ENCODE data around the gene ACER2. TPM values are rescaled to one million over a fixed set of nuclear protein-coding genes. Genes with fewer than 3 reads are reported as not detected.

The ACER2 gene
- total and polyA plus RNA-seq, 2 of the 4 experiments (the other 2 are of a cell fraction) = 0.84 to 1.6 TPM

GRCh38 chr9:19441730-19442129, 32.9 kb downstream of the ACER2 start:
- no peak overlapping the region for H4K5ac ChIP-seq (ENCODE audit: low read depth, low read length)
- H2AFZ ChIP-seq (replicated peaks; ENCODE audit: low read length, poor library complexity) = no peak overlapping the region
- no peaks in the 10 kb centered on the region for H4K20me1 ChIP-seq (ENCODE audit: insufficient read depth, low read length)
- no peak overlapping the region for H2BK5ac ChIP-seq (ENCODE audit: low read depth, low read length, poor library complexity, severe bottlenecking)
- no peaks in the 10 kb centered on the region for H3K27me3 ChIP-seq (ENCODE audit: control insufficient read depth, insufficient read depth, low read length)
- no peak overlapping the region for H3K4me2 ChIP-seq (ENCODE audit: low read depth, low read length)
- no peak overlapping the region for H3K14ac ChIP-seq (replicated peaks; ENCODE audit: low read depth, low read length)
- H3K9ac ChIP-seq (ENCODE audit: low read depth, low read length) = no peak overlapping the region
- no peak overlapping the region for H3K23ac ChIP-seq (ENCODE audit: low read depth, low read length)
- H2BK120ac ChIP-seq (ENCODE audit: low read depth, low read length) = no peak overlapping the region
- TF ChIP-seq ELK1 (IDR thresholded peaks at IDR 0.05; ENCODE audit: borderline replicate concordance, low read depth, low read length) = no peak
- TF ChIP-seq MAFK (IDR thresholded peaks at IDR 0.05; ENCODE audit: low read depth, low read length) = no peak
- TF ChIP-seq FOS (IDR thresholded peaks at IDR 0.05; ENCODE audit: low read depth, low read length) = no peak
- TF ChIP-seq CEBPB (IDR thresholded peaks at IDR 0.05; ENCODE audit: low read depth, low read length) = no peak
- no peak for TF ChIP-seq MXI1 (IDR thresholded peaks at IDR 0.05; ENCODE audit: borderline replicate concordance, low read depth, low read length)
- TF ChIP-seq SMC3 (IDR thresholded peaks at IDR 0.05; ENCODE audit: low read depth, low read length) = no peak
- no peak for TF ChIP-seq RAD21 (IDR thresholded peaks at IDR 0.05; ENCODE audit: low read length)
- TF ChIP-seq POLR2A (IDR thresholded peaks at IDR 0.05; ENCODE audit: low read depth, low read length) = no peak
- TF ChIP-seq CTCF (conservative IDR thresholded peaks at IDR 0.05; ENCODE audit: low read depth, low read length) = no peak
- no peak for TF ChIP-seq BHLHE40 (IDR thresholded peaks at IDR 0.05; ENCODE audit: low read depth, low read length)
- TF ChIP-seq MAZ (IDR thresholded peaks at IDR 0.05; ENCODE audit: borderline replicate concordance, low read depth, low read length) = no peak
- TF ChIP-seq RCOR1 (IDR thresholded peaks at IDR 0.05; ENCODE audit: insufficient replicate concordance, low read length) = no peak
- no peak for TF ChIP-seq RFX5 (IDR thresholded peaks at IDR 0.05; ENCODE audit: low read depth, low read length)
- no peak for TF ChIP-seq USF2 (IDR thresholded peaks at IDR 0.05; ENCODE audit: low read depth, low read length)
- TF ChIP-seq NFE2L2 (IDR thresholded peaks at IDR 0.05; ENCODE audit: low read depth, low read length) = no peak
- H3K27ac ChIP-seq (ENCODE audit: insufficient read depth, low read length) = no peak overlapping the region
- no peaks in the 10 kb centered on the region for H3K4me1 ChIP-seq (ENCODE audit: control insufficient read depth, insufficient read depth, low read length)
- H3K56ac ChIP-seq (ENCODE audit: extremely low read depth, insufficient read depth, low read length) = no peak overlapping the region
- POLR2A ChIA-PET (ENCODE audit: unreplicated experiment) = no interaction called here
- intact Hi-C loops (cut with micrococcal nuclease) (no loop called here), in situ Hi-C loops (cut with MboI; ENCODE audit: low sequenced_read_pairs) (no loop called here), dilution Hi-C loops (cut with HindIII; ENCODE audit: low sequenced_read_pairs, unreplicated experiment) (no loop called here)
- no peaks in the 10 kb centered on the region for H3K9me1 ChIP-seq (ENCODE audit: insufficient read depth, low read length)
- H3K18ac ChIP-seq (ENCODE audit: low read depth, low read length) = no peak overlapping the region
- no TSS peak for BruUV-seq (replicated peaks)
- H2BK20ac ChIP-seq (ENCODE audit: low read depth, low read length) = no peak overlapping the region
- H4K8ac ChIP-seq (ENCODE audit: low read depth in 2 of 2, low read length in 2 of 2) = no peak overlapping the region
- H3K79me1 ChIP-seq (ENCODE audit: low read depth in 1 of 2, low read length in 2 of 2) = no peaks in the 10 kb centered on the region
- H3K36me3 ChIP-seq (ENCODE audit: control insufficient read depth, insufficient read depth, low read length) = no peaks in the 10 kb centered on the region
- H4K91ac ChIP-seq (ENCODE audit: insufficient read depth, low read depth, low read length) = no peak overlapping the region
- no peak overlapping the region for H3K4ac ChIP-seq (ENCODE audit: low read depth, low read length)
- H3K9me3 ChIP-seq (ENCODE audit: control insufficient read depth, insufficient read depth, low read length) = no peaks in the 10 kb centered on the region
- no peak overlapping the region for H2AK5ac ChIP-seq (ENCODE audit: low read depth, low read length)
- H2AK9ac ChIP-seq (replicated peaks; ENCODE audit: low read depth, low read length, poor library complexity) = no peak overlapping the region
- DNase-seq (no peak), ATAC-seq (ENCODE audit: low read depth) (no peak)
- no peak overlapping the region for H2BK15ac ChIP-seq (ENCODE audit: low read depth, low read length)
- CTCF ChIA-PET = interaction anchor here (1.1 kb wide), 1 partner anchor 23 kb away, joined by 4 read pairs; no protein-coding TSS in a partner anchor
- no peak overlapping the region for H3K4me3 ChIP-seq (ENCODE audit: insufficient read depth, low read depth, low read length)
- no CpG with 5 or more reads among the region's 4 CpGs for WGBS, 2 experiments (ENCODE audit: extremely low coverage in 2 of 2, insufficient read length in 1 of 2)
